ENCODE data around the gene CDKN1C.

CDKN1C gene

GRCh38 chr11:2843551-2843950, 42.0 kb downstream of the CDKN1C start:
- Histone ChIP-seq H3K27ac (ENCODE audit: extremely low read depth, low read depth, low read length) (no peak overlapping the region), H3K4me1 (ENCODE audit: control insufficient read depth, insufficient read depth, low read length) (no peaks in the 10 kb centered on the region), H3K9me3 (ENCODE audit: control insufficient read depth, insufficient read depth, low read depth, low read length) (no peaks in the 10 kb centered on the region), H3K4me3 (ENCODE audit: low read depth, low read length) (no peak overlapping the region), H3K36me3 (ENCODE audit: control insufficient read depth in 2 of 2, insufficient read depth in 1 of 2, low read length in 2 of 2) (no peaks in the 10 kb centered on the region)
- CTCF ChIA-PET, result no interaction called here
- POLR2A ChIA-PET, result no interaction called here
- TF ChIP-seq ZNF155 (tag by site-specific recombination; IDR thresholded peaks at IDR 0.05) (no peak), EGR2 (tag by site-specific recombination; IDR thresholded peaks at IDR 0.05; ENCODE audit: low read depth) (no peak), PRDM6 (tag by site-specific recombination; IDR thresholded peaks at IDR 0.05) (no peak), GFI1B (tag by site-specific recombination; IDR thresholded peaks at IDR 0.05) (no peak), ZNF629 (tag by site-specific recombination; IDR thresholded peaks at IDR 0.05) (no peak), HOXC10 (CRISPR knock-in tag; IDR thresholded peaks at IDR 0.05) (no peak), ZBTB1 (tag by site-specific recombination; IDR thresholded peaks at IDR 0.05) (no peak), ZNF501 (tag by site-specific recombination; IDR thresholded peaks at IDR 0.05) (no peak), KLF9 (tag by site-specific recombination; IDR thresholded peaks at IDR 0.05; ENCODE audit: low read depth) (no peak), ZNF394 (tag by site-specific recombination; IDR thresholded peaks at IDR 0.05; ENCODE audit: borderline replicate concordance) (no peak), ZNF623 (tag by site-specific recombination; IDR thresholded peaks at IDR 0.05) (no peak), ZNF148 (tag by site-specific recombination; IDR thresholded peaks at IDR 0.05; ENCODE audit: borderline replicate concordance) (no peak), ZBTB44 (tag by site-specific recombination; IDR thresholded peaks at IDR 0.05) (no peak), ZNF701 (tag by site-specific recombination; IDR thresholded peaks at IDR 0.05) (no peak)

- ChIA-PET POLR2A (no interaction called here), CTCF (no interaction called here)
- no peak for TF ChIP-seq SALL2 (tag by site-specific recombination; IDR thresholded peaks at IDR 0.05; ENCODE audit: borderline replicate concordance)
- no peak for TF ChIP-seq ZNF585B (tag by site-specific recombination; IDR thresholded peaks at IDR 0.05)
- no peak for TF ChIP-seq KLF1 (tag by site-specific recombination; IDR thresholded peaks at IDR 0.05)
- TF ChIP-seq ZNF169 (tag by site-specific recombination; IDR thresholded peaks at IDR 0.05), result no peak
- no peak for TF ChIP-seq KLF7 (tag by site-specific recombination; IDR thresholded peaks at IDR 0.05; ENCODE audit: borderline replicate concordance)
- TF ChIP-seq ZFP41 (tag by site-specific recombination; IDR thresholded peaks at IDR 0.05; ENCODE audit: borderline replicate concordance), result no peak
- TF ChIP-seq ZBTB8A (tag by site-specific recombination; IDR thresholded peaks at IDR 0.05), result no peak
- no peak for TF ChIP-seq ZNF23 (tag by site-specific recombination; IDR thresholded peaks at IDR 0.05; ENCODE audit: borderline replicate concordance)
- Histone ChIP-seq H3K4me1 (ENCODE audit: control insufficient read depth, insufficient read depth, low read length) (no peaks in the 10 kb centered on the region), H3K36me3 (ENCODE audit: control insufficient read depth in 2 of 2, insufficient read depth in 1 of 2, low read length in 2 of 2) (no peaks in the 10 kb centered on the region), H3K9me3 (ENCODE audit: control insufficient read depth, insufficient read depth, low read depth, low read length) (no peaks in the 10 kb centered on the region), H3K4me3 (ENCODE audit: low read depth, low read length) (no peak overlapping the region), H3K27ac (ENCODE audit: extremely low read depth, low read depth, low read length) (no peak overlapping the region)
These were observed 42.7 kb downstream of the CDKN1C start for GRCh38 chr11:2842876-2843275.
